Activated naive CD8-positive, alpha-beta T cell treated with anti-CD3 and anti-CD28 coated beads, Interleukin-2, amount 50 U/mL, for 24 hours (primary cell): ENCODE results near the gene ANGEL2.
"Not testable (repeated sequence)": the region's sequence is repeated elsewhere in the genome, so short reads cannot be mapped to it uniquely, and the experiment has no call there.

Experiments
- ATAC-seq: fragments of 150-1000 bp; cut with Tn5 transposase; one replicate; pipeline ENCODE4 v1.10.0; 2021
- DNase-seq: peaks from one replicate; pipeline ENCODE4 v3.0.0; 2021
- H3K27ac Mint-ChIP-seq: one replicate; pipeline ENCODE4 v1.8.0; 2021; ENCODE audit warnings: mild to moderate bottlenecking, mixed read lengths
- H3K27me3 Mint-ChIP-seq: one replicate; pipeline ENCODE4 v1.8.0; 2021; ENCODE audit warnings: mixed read lengths
- H3K36me3 Mint-ChIP-seq: one replicate; pipeline ENCODE4 v1.8.0; 2021; ENCODE audit warnings: low read depth, mixed read lengths
- H3K4me1 Mint-ChIP-seq: one replicate; pipeline ENCODE4 v1.8.0; 2021; ENCODE audit warnings: mixed read lengths
- H3K4me3 Mint-ChIP-seq: one replicate; pipeline ENCODE4 v1.8.0; 2021; ENCODE audit warnings: mild to moderate bottlenecking, moderate library complexity, mixed read lengths
- H3K9me3 Mint-ChIP-seq: one replicate; pipeline ENCODE4 v1.8.0; 2021; ENCODE audit warnings: mixed read lengths

Gene ANGEL2

GRCh38 chr1:213041443-213041842 lies 25.8 kb upstream of the ANGEL2 start:
- Mint-ChIP-seq H3K27me3 (peaks cover 3% of the 10 kb centered on the region), H3K27ac (no peak overlapping the region), H3K4me1 (peaks cover 8% of the 10 kb centered on the region), H3K36me3 (no peaks in the 10 kb centered on the region), H3K4me3 (no peak overlapping the region), H3K9me3 (no peaks in the 10 kb centered on the region)
- no peak for DNase-seq
- peak; percentile 63 for ATAC-seq

GRCh38 chr1:213035573-213035972 lies 19.9 kb upstream of the ANGEL2 start:
- no peak overlapping the region for H3K4me3 Mint-ChIP-seq
- H3K9me3 Mint-ChIP-seq, result no peaks in the 10 kb centered on the region
- ATAC-seq, result no peak
- no peak for DNase-seq
- H3K27me3 Mint-ChIP-seq, result peaks cover 27% of the 10 kb centered on the region
- H3K27ac Mint-ChIP-seq, result no peak overlapping the region
- no peaks in the 10 kb centered on the region for H3K4me1 Mint-ChIP-seq
- no peaks in the 10 kb centered on the region for H3K36me3 Mint-ChIP-seq

- ATAC-seq, result no peak
- no peak overlapping the region for H3K27ac Mint-ChIP-seq
- H3K36me3 Mint-ChIP-seq, result no peaks in the 10 kb centered on the region
- DNase-seq, result no peak
- H3K9me3 Mint-ChIP-seq, result no peaks in the 10 kb centered on the region
- peaks cover 33% of the 10 kb centered on the region for H3K27me3 Mint-ChIP-seq
- H3K4me3 Mint-ChIP-seq, result no peak overlapping the region
- no peaks in the 10 kb centered on the region for H3K4me1 Mint-ChIP-seq
Observed at GRCh38 chr1:213034713-213035112, 19.0 kb upstream of the ANGEL2 start.

GRCh38 chr1:213032651-213033050 lies 17.0 kb upstream of the ANGEL2 start:
- ATAC-seq (no peak), DNase-seq (no peak)
- Mint-ChIP-seq H3K27ac (no peak overlapping the region), H3K4me1 (no peaks in the 10 kb centered on the region), H3K9me3 (no peaks in the 10 kb centered on the region), H3K4me3 (no peak overlapping the region), H3K27me3 (peaks cover 33% of the 10 kb centered on the region), H3K36me3 (no peaks in the 10 kb centered on the region)

GRCh38 chr1:213027024-213027423 lies 11.4 kb upstream of the ANGEL2 start:
- ATAC-seq, H3K4me1 Mint-ChIP-seq: not testable (repeated sequence)
- peaks cover 32% of the 10 kb centered on the region for H3K27me3 Mint-ChIP-seq

GRCh38 chr1:213020016-213020415 lies 4.3 kb upstream of the ANGEL2 start:
- Mint-ChIP-seq H3K9me3 (no peaks in the 10 kb centered on the region), H3K27me3 (no peaks in the 10 kb centered on the region), H3K27ac (no peak overlapping the region), H3K4me3 (no peak overlapping the region), H3K4me1 (no peaks in the 10 kb centered on the region), H3K36me3 (no peaks in the 10 kb centered on the region)
- no peak for DNase-seq
- ATAC-seq, result no peak

More at GRCh38 chr1:213027024-213027423, 11.4 kb upstream of the ANGEL2 start:
- H3K27ac Mint-ChIP-seq, H3K36me3 Mint-ChIP-seq, H3K4me3 Mint-ChIP-seq, H3K9me3 Mint-ChIP-seq, DNase-seq: not testable (repeated sequence)

- H3K27ac Mint-ChIP-seq, result no peak overlapping the region
- H3K4me3 Mint-ChIP-seq, result no peak overlapping the region
- no peak for ATAC-seq
- no peaks in the 10 kb centered on the region for H3K27me3 Mint-ChIP-seq
- H3K9me3 Mint-ChIP-seq, result no peaks in the 10 kb centered on the region
- no peaks in the 10 kb centered on the region for H3K36me3 Mint-ChIP-seq
- peaks cover 3% of the 10 kb centered on the region for H3K4me1 Mint-ChIP-seq
- no peak for DNase-seq
Observed at GRCh38 chr1:213019450-213019849, 3.8 kb upstream of the ANGEL2 start.

GRCh38 chr1:213017447-213018273 lies 2.0 kb upstream of the ANGEL2 start:
- DNase-seq (no peak), ATAC-seq (no peak)
- H3K36me3 Mint-ChIP-seq, result peaks cover 2% of the 10 kb centered on the region
- H3K4me1 Mint-ChIP-seq, result peaks cover 18% of the 10 kb centered on the region
- H3K27ac Mint-ChIP-seq, result no peak overlapping the region
- no peak overlapping the region for H3K4me3 Mint-ChIP-seq
- no peaks in the 10 kb centered on the region for H3K27me3 Mint-ChIP-seq
- H3K9me3 Mint-ChIP-seq, result no peaks in the 10 kb centered on the region

GRCh38 chr1:213014642-213015041 lies 1.0 kb downstream of the ANGEL2 start:
- Mint-ChIP-seq H3K9me3 (no peaks in the 10 kb centered on the region), H3K36me3 (peaks cover 15% of the 10 kb centered on the region), H3K27me3 (no peaks in the 10 kb centered on the region), H3K4me3 (peak overlapping the region; percentile 95), H3K4me1 (peaks cover 30% of the 10 kb centered on the region), H3K27ac (peak overlapping the region; percentile 97)
- DNase-seq (no peak), ATAC-seq (no peak)

- Mint-ChIP-seq H3K27ac (no peak overlapping the region), H3K9me3 (no peaks in the 10 kb centered on the region), H3K27me3 (no peaks in the 10 kb centered on the region), H3K4me3 (no peak overlapping the region), H3K4me1 (peaks cover 28% of the 10 kb centered on the region), H3K36me3 (peaks cover 39% of the 10 kb centered on the region)
- no peak for ATAC-seq
- no peak for DNase-seq
Observed at GRCh38 chr1:213008564-213008963, 7.1 kb downstream of the ANGEL2 start.

- Mint-ChIP-seq H3K9me3 (no peaks in the 10 kb centered on the region), H3K27me3 (no peaks in the 10 kb centered on the region), H3K4me1 (peaks cover 5% of the 10 kb centered on the region), H3K36me3 (peaks cover 36% of the 10 kb centered on the region), H3K27ac (peak overlapping the region; percentile 35), H3K4me3 (no peak overlapping the region)
- ATAC-seq (peak; percentile 33), DNase-seq (no peak)
Observed at GRCh38 chr1:213003256-213003655, 12.4 kb downstream of the ANGEL2 start.

GRCh38 chr1:212994926-212995325 lies 20.7 kb downstream of the ANGEL2 start:
- no peaks in the 10 kb centered on the region for H3K27me3 Mint-ChIP-seq
- peaks cover 6% of the 10 kb centered on the region for H3K4me1 Mint-ChIP-seq
- ATAC-seq (no peak), DNase-seq (no peak)
- H3K27ac Mint-ChIP-seq, result no peak overlapping the region
- H3K9me3 Mint-ChIP-seq, result no peaks in the 10 kb centered on the region
- H3K4me3 Mint-ChIP-seq, result no peak overlapping the region
- H3K36me3 Mint-ChIP-seq, result peaks cover 35% of the 10 kb centered on the region

GRCh38 chr1:212993960-212994359 lies 21.7 kb downstream of the ANGEL2 start:
- not testable (repeated sequence) for H3K4me1 Mint-ChIP-seq, H3K4me3 Mint-ChIP-seq, H3K27ac Mint-ChIP-seq, H3K9me3 Mint-ChIP-seq, H3K27me3 Mint-ChIP-seq, DNase-seq, ATAC-seq
- peaks cover 29% of the 10 kb centered on the region for H3K36me3 Mint-ChIP-seq

- Mint-ChIP-seq H3K4me1 (no peaks in the 10 kb centered on the region), H3K9me3 (no peaks in the 10 kb centered on the region), H3K36me3 (peaks cover 16% of the 10 kb centered on the region), H3K27ac (no peak overlapping the region), H3K27me3 (no peaks in the 10 kb centered on the region), H3K4me3 (no peak overlapping the region)
- no peak for ATAC-seq
- no peak for DNase-seq
Observed at GRCh38 chr1:212990276-212990675, 25.4 kb downstream of the ANGEL2 start.

GRCh38 chr1:212987702-212988322 lies 27.9 kb downstream of the ANGEL2 start:
- no peak for ATAC-seq

More at GRCh38 chr1:212987702-212988322, 27.9 kb downstream of the ANGEL2 start:
- H3K27me3 Mint-ChIP-seq, result no peaks in the 10 kb centered on the region
- H3K36me3 Mint-ChIP-seq, result peaks cover 7% of the 10 kb centered on the region
- no peak overlapping the region for H3K4me3 Mint-ChIP-seq
- no peaks in the 10 kb centered on the region for H3K4me1 Mint-ChIP-seq
- no peak overlapping the region for H3K27ac Mint-ChIP-seq
- no peaks in the 10 kb centered on the region for H3K9me3 Mint-ChIP-seq
- DNase-seq, result no peak
